Activated CD8-positive, alpha-beta memory T cell treated with anti-CD3 and anti-CD28 coated beads for 1 hour (primary cell): ENCODE measurements around the gene GRB10.

Source experiments
- DNase-seq, 2 donors: peaks; one replicate each; pipeline ENCODE4 v3.0.0-alpha.2; 2020; ENCODE audit warnings: low read depth in 1 of 2; ENCODE audit errors: extremely low read depth in 1 of 2

The GRB10 gene

DNA sequence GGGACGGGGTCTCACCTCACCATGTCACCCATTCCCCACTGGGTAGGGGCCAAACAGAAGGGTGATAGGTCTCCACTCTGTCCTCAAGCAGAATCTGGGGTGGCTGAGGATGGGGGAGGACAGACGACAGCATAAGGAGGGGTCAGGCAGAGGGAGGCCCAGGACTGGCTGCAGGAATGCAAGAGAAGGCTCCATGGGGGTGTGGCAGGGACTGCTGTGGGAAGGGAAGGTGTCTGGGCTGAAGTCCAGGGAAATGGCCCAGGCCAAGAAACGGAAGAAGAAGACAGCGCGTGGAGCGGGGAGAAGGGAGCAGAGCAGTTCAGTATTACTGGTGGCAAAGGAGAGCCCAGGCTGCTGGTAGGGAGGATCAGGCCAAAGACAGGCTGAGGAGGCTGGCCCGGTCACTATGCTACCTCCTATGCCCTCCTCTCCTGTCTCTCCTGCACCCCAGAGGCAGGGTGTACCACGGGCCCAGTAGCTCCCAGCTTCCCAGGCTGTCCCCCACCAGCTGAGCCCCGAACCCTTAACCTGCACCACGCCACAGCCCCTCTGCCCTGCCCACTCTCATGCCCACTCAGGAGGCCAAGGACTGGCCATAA, 60.9 kb downstream of the GRB10 start:
- no peak for DNase-seq

DNA sequence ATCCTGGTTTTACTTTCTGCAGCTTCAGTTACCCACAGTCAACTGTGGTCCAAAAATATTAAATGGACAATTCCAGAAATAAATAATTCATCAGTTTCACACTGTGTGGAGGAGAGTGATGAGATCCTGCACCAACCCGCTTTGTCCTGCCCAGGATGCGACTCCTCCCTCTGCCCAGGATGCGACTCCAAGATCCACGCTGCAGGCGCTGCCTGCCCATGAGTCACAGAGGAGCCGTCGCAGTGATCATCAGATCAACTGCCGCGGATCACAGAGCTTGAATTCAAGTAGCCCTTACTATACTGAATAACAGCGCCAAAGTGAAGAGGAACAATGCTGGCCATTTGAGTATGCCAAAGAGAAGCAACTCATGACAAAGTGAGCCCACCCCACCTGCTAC, 61.5 kb downstream of the GRB10 start:
- DNase-seq, result no peak

DNA sequence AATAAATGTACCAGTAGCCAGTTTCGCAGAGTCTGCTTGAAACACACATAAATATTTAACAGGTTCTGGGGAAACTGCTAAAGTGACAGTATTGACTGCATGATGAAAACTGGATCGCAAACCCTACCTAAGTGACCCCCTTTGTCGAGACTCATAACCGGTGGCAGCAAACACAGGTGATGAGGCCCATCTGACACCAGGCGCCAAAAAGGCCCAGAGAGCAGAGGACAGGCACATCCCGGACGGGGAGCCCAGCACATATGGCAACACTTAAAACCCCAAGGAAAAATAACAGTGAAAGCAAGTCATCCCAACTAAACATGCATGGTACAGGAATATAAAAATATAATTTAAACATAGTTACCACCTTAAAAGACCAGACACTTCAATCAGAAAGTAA, 62.4 kb downstream of the GRB10 start:
- DNase-seq, result no peak

DNA sequence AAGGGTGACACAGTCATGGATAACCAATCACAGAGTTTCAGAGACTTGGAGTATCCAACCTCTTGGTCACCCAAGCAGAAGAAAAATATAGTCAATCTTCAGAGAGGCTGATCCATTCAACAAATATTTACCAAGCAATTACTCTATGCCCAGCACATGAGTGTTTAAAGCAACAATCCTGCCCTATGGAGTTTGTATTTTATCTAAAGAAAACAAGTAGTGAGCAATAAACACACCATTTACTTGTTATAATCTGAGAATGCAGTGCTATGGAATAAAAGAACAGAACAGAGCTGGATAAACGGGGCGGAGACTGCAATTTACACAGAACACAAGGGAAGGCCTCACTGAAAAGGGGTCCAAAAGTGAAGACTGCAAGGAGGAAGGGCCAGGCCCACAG, 63.8 kb downstream of the GRB10 start:
- DNase-seq, result no peak

DNA sequence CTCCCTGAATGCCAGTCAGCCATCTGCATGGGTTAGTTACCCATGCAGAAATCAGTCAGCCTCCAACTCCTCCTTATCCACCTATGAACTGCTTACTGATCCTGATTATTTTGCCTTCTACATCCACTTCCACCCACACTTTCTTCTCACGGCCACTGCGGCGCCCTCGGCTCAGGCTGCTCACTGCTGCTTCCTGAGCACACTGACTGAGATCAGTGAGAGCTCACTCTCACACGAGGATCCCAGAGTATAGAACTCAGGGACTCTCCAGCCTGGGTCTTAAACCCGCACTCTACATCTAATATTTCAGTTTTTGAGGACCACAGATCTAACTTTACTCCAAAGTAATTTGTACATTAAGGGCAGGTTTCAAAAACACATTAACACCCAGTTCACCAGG, 64.4 kb downstream of the GRB10 start:
- DNase-seq, result no peak

DNA sequence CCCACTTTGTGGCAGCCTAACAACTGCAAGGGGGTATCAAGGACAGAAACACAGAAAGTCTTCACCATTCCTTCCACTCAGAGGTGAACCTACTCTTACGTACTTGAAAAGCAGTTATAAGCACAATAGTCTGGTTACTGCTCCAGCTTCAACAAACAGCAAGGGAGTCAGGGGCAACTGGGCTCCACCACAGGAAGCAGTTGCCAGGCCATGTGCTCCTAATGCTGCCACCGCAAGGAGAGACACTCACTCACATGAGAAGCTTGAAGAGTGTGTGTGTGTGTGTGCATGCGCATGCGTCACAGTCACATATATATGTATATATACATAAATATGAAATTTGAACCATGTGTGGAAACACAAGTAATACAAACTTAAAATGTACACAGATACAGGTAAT, 65.5 kb downstream of the GRB10 start:
- DNase-seq, result no peak

DNA sequence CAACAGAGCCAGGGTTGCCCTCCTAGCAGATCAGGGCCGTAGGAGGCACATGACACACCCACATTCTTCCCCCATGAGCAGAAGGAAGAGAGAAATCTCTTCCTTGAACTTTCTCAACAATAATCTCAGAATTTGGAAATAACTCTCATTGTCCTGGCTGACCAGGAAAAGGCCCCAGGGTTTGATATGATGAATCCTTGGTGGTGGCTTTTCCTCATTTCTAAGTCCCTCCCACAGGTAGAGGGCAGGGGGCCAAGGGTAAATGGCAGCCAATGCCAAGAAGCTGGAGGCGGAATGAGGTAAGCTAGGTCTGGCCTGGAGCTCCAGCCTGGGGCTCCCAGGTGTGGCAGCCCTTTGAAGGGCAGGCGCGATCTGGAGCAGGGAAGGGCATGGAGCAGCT, 67.8 kb downstream of the GRB10 start:
- DNase-seq, result no peak

DNA sequence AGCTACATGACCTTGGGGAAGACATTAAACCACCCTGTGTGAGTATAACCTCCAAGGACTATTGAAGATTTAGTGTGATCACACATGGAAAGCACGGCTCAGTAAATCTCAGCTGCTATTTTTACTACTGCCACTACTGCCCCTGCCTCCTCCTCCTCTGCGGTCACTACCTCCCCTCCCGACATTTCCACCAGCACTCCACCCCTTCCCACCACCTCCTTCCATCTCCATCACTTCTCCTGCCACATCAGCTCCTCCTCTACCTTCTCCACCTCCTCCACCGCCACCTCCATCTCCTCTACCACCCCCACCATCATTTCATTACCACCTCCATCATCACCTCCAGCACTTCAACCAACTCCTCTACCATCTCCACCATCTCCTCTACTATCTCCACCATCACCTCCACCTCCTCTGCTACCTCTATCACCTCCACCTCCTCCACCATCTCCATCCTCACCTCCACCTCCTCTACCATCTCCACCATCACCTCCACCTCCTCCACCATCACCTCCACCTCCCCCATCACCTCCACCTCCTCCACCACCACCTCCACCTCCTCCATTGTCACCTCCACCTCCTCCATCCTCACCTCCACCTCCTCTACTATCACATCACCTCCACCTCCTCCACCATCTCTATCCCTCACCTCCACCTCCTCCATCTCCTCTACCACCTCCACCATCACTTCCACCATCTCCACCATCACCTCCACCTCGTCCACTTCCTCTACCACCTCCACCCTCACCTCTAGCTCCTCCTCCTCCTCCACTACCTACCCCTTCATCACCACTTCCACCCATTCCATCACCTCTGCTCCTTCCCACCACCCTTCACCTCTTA, 69.4 kb downstream of the GRB10 start:
- DNase-seq, result no peak

DNA sequence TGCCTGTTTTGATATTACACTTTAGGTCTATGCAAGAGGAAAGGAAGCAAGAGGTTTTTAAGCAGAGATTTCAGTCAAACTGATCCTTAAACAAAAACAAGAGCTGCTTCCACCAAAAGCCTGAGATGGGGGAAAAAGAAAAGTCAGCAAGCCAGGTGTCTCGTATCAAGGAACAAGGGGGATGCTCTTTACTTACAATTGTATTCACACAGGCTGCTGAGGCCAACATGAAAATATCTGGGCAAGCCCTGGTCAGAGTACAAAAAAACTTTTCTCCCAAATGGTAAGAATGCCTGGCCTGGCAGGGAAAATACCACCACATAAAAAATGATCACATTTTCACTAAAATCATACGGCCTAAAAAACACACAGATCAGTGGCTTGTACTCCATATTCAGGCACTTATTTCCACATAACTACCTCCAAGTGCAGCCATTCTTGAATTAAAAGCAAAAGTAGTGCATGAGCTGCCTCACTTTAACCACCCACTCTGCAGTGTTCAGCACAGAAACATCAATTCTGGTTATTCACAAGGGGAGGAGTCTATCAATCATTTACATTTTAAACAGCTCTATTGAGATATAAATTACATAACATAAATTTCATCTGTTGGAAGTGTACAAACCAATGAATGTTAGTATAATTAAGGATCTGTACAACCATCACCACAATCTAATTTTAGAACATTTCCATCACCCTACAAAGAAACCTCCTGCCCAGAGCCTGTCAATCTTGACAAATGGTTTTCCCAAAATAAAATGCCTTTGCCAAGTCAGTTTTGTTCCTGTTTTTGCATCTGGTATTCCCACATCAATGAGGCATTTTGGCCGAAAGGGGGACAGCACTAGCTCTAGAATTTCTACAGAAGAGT, 70.2 kb downstream of the GRB10 start:
- no peak for DNase-seq

DNA sequence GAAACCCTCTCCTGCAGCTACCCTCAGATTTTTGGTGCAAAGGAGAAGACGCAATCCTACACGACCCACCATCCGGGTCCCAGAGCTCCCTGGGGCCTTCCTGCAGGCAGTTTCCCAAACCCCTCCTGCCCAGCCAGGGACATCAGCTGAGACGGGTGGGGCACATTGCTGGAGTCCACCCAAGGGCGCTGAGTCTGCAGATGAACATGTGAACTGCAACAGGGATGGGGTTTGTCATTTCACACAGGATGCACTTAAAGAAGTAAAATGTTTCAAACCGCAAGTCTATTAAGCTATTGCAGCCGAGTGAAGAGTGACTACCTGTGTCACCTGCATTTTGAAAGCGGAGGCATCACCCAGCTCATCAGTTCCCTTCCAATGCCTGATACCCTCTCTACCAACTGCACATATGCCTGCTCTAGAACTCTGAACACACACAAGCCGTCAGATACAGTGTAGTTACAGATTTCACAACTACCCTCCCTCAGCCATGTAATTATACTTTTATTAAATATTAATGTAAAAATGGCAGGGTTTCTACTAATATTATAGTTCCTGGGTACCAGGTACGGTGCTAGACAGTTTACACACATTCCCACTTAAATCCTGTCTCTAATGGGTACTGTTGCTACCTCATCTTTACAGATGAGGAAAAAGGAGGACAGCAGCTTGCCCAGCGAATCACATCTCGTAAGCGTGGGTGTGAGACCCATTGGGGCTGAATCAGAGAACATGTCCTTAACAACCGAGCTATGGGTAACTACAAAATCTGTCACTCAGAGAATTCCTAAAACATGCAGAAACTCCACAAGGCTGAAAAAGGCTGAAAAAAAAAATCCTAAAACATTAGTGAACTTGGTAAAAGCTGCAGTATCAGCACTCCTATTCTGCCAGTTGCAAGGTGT, 71.2 kb downstream of the GRB10 start:
- no peak for DNase-seq

DNA sequence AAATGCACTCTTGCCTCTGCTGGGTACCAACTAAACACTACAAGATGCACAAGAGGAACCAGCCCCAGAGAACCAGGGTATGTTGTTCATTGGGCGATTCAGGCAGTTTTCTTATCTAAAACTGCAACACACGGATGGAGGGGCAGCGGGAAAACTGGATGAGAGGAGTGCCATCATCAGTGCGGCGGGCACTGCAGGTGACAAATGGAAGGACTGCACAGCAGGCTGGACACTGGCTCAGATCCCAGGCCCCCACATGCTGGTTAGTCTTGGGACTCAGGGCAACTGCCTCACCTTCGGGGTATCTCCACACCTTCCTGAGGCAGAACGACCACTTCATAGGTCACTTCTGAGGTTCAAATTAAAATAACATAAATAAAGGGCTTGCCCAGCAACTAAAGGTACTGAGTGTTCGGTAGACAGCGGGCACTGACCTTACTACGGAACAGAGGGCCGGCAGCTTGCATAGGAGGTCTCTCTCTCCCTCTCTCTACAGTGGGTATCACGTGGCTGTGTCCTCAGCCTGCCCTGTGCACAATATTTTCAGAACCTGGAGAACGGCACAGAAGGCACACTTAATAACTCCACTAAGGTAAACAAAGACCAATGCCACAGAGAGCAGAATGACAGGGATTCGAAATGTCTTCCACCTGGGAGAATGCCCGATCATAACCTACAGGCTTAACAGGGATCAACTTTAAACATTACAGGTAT, 72.1 kb downstream of the GRB10 start:
- no peak for DNase-seq

DNA sequence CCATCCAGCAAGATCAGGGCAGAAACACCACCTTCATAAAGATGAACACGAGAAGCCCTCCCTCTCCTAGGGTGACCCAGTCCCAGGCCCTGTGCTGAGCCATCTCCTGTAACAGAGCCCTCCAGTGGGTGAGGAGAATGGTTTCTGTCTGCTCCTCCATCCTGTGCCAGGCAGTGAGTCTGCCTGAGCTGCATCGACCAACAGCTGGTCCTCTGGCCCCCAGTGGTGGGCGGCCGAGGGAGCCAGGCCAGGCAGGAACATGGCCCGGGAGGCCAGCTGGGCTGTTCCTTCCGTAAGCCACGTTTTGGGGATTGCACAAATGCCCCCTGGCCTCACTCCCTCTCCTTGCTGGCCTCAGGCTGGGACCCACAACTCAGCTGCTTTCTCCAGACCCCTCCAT, 73.5 kb downstream of the GRB10 start:
- DNase-seq, result no peak

DNA sequence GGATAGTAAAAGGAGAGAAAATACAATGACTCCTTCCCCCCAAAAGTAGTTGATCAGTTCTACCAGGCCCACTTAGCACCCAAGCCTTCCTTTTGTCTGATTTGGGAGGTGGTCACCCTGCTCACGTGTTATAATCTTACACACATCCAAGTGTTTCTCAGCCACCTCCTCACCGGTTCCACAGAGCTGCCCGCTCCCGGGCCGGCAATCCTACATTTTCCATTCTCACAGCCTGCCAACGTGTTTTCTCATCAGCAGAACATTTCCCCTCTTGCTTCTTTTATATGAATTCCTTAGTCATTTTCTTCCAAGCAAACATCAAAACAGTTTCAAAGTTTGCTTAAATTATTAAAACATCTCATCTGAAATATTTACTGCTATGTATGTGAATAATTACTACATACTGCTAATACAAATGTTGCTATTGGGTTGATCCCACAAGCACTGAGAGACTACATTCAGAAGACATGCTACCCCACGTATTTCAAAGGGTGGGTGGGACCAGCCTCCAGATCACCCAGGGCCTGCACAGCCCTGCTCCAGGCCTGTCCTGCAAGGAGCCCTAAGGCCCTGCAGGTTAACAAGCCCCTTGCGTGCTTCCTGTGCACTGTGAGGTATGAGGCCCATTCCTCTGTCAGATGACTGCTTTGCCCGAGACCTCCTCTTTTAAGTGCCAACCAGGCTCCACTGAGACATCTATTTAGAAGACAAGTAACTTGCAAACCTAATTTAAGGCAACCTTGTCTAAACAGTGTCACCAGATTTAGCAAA, 75.3 kb downstream of the GRB10 start:
- no peak for DNase-seq

DNA sequence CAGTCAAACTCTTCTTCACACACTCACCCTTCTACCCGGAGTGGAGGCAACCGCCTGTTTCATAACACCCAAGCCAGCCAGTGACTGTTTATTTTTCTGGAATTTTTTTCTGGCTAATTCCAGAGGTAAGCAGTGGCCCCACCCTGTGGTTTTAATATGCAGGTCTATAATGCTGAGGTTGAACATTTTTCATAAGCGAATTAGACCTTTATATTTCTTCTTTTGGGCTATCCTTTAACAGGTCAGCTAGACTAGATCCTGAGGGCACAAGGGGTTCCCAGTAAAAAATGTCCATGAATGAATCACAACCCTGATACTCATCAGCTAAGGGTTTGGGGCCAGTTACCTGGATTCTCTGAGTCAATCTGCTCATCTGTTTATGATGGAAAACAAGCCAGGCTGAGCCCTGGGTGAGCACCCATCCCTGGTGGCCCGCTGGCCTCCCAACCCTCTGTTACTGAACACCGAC, 76.2 kb downstream of the GRB10 start:
- DNase-seq, result no peak

DNA sequence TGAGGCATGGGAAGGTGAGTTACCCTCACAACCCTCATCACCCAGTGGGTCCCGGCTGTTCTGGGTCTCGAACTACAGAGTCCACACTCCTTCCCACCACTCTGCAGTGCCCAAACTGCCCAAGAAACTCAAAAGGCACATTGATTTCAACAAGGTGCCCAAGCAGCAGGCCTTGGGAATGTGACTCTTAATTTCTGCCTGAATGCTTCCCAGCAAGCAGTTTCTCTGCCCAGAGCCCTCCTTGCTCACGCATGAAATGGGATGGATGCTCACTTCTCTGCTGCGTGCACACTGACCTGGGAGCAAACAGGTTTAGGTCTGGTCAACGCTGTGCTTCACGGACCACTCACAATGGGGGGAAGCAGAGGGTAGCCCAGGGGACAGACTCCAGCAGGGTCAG, 77.9 kb downstream of the GRB10 start:
- DNase-seq, result no peak

DNA sequence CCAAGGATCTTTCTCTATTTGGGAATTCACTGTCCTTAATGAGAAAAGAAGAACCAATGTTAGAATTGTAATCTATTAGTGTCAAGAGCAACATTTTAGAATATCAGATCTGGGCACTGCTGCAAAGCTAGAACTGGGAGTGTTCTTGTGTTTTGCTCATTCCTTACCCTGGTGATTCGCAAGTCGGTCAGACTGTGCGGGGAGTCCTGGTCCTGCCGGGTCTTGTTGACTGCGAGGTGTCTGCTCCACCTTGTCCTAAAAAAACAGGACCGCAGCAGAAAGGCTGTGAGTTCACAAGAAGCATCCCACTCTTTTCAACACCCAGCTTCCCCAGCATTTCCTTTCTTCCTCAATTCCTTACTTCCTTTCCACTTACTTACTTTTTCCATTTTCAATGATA, 79.0 kb downstream of the GRB10 start:
- no peak for DNase-seq

DNA sequence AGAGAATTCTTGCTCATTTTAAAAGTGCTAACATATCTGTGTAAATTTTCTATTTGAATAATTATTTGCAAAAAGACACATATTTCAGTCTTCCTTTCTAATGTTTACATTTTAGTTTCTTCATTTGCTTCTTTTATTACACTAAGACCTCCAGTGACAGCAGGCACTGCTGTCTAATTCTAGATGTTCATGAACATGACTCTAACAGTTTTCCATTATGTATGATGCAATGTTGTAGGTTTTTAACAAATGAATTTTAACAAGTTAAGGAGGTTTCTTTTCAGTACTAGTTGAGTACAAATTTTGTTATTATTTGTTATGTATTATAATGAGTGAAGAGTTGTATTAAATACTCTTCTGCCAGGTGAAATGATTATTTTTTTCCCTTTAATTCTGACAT, 83.6 kb downstream of the GRB10 start:
- DNase-seq, result no peak

DNA sequence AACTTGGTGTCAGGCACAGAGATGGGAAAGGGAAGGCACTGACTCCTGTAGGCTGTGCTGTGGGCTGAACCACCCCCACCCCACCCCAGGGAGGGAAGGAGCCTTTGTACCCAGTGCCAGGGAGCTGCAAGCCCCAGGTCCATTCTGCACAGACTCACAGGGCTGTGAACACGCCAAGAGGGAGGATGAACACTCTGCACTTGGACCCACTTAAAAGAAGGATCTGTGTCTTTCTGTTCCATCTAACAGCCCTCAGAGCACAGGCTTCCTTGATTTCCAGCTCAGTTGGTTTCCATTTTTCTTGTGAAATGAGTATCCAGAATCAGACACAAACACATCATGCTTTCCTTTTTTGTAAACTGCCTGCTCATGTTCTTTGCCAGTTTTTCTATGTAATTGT, 84.9 kb downstream of the GRB10 start:
- no peak for DNase-seq
